IPS-18c (cell line): ENCODE results near the gene OXNAD1.

ENCODE experiments used
- H3K4me3 ChIP-seq: 2 replicates; pipeline ENCODE4 v1.7.0; 2013; ENCODE audit warnings: low read depth, mild to moderate bottlenecking, low read length, moderate library complexity; ENCODE audit not compliant: insufficient read depth
- H3K9me3 ChIP-seq: one replicate; pipeline ENCODE4 v1.6.1; 2013; ENCODE audit warnings: mild to moderate bottlenecking, low read length, moderate library complexity; ENCODE audit not compliant: control insufficient read depth, insufficient read depth

The OXNAD1 gene

DNA sequence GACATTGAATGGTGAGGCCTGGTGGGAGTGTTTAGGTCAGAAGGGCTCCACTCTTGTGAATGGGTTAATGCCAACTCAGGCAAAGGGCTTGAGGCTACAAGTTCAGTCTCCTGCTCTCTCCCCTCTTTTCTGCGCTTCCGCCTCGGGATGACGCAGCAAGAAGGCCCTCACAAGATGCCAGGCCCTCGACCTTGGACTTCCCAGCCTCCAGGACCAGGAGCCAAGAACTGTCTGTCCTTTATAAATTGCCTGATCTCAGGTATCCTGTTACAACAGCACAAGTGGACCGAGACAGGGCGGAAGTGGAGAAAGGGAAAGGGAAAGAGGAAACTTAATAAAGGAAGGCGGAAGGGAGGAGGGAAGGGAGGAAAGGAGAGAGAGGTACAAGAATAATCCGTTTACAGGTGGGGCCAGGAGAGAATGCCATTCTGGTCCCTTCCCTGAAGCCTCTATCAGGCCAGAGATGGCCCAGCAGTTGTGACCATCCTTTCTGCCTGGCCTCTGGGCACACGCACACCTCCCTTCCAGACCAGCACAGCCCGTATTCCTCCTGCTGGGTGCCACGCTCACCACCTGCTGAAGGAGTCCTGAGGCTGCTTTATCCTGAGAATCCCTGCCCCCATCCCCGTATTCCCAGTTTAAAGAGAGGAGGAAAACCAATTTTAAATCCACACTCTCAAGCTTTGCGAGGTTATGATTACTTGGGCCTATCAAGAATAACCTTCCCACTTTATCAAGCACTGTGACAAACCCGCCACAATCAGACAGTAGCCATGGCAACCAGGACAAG is 64.2 kb downstream of the OXNAD1 start:
- Histone ChIP-seq H3K9me3 (no peaks in the 10 kb centered on the region), H3K4me3 (no peak overlapping the region)

DNA sequence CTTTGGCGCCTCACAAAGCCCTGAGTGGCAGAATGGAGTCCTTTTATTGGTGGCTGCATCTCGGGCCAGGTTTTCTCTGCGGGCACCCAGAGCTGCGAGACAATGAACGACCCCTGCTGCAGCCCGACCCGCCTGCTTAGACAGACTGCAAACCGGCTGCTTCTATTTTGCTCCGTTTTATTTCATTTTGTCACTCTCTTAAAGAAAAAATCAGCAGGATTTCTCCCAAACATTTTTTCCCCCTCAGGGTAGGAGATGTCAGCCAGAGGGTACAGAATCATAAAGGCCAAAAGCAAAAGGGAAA is 64.8 kb downstream of the OXNAD1 start:
- no peak overlapping the region for H3K4me3 ChIP-seq
- no peaks in the 10 kb centered on the region for H3K9me3 ChIP-seq

DNA sequence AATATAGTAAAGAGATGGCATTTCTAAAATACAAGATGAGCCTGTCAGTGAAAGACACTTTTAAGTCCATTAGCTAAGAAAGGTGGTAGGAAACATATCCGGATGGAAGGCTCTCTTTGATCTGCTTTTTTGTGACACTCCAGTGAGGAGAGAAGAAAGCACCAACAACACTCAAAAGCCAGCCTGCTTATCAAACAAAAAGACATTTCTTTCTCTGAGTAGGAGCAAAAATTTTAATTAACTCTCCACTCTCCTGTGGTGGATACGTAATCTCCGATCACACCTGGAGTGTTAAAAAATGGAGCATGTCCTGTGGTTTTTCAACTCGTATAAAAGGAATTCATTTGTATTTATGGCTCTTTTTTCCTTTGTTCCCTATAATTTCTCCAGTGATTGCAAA is 65.3 kb downstream of the OXNAD1 start:
- H3K9me3 ChIP-seq: no peaks in the 10 kb centered on the region
- H3K4me3 ChIP-seq: no peak overlapping the region

DNA sequence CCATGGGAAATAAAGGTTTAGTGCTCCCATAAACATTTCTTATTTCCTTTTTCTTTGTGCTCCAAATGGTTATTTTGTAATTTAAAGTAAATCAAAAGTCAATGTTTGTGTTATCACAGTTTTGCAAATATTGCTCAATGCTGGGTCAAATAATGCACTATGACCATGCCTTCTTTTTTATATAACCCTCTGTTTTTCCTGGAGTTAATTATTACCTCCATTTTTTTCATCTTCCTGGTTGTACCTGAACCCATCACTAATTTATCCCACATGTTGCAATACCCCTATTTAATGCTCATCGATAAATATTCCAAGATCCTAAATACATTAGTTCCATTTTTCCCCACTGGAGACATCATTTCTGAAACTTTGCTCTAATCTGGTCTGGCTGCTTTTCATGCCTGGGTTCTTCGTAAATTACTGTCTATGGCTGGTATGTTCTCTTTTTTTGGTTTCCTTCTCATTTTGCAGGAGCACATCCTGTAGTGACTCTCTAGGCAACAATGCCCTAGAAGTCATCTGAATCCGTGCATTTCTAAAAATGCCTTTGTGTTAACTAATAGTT is 66.4 kb downstream of the OXNAD1 start:
- H3K4me3 ChIP-seq: no peak overlapping the region

DNA sequence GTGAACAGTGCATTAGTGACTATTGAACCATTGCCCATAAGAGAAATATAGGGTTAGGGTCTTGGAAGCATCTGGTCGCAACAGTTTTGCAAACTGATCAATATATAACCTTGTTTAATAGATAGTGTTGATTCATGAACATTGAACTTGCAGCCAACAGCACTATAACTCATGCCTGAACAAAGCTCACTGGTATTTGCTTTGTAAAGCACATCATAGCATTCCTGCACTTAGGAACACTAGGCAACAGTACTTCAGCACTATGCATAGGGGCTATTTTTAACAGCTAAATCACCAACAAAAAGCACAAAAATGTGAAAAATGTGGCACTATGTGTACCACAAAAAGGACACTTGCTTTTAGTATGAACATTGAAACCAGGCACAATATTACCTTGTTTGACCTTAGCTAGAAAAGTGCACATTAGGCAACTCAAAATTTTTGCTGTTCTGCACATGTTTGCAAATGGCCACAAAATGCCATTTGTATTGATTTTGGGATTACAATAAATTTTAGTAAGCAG is 68.0 kb downstream of the OXNAD1 start:
- Histone ChIP-seq H3K9me3 (no peaks in the 10 kb centered on the region), H3K4me3 (no peak overlapping the region)

More for the DNA sequence above, 66.4 kb downstream of the OXNAD1 start:
- no peaks in the 10 kb centered on the region for H3K9me3 ChIP-seq

- Histone ChIP-seq H3K9me3 (no peaks in the 10 kb centered on the region), H3K4me3 (no peak overlapping the region)
Measured at GRCh38 chr3:16334909-16335308, 69.9 kb downstream of the OXNAD1 start.

DNA sequence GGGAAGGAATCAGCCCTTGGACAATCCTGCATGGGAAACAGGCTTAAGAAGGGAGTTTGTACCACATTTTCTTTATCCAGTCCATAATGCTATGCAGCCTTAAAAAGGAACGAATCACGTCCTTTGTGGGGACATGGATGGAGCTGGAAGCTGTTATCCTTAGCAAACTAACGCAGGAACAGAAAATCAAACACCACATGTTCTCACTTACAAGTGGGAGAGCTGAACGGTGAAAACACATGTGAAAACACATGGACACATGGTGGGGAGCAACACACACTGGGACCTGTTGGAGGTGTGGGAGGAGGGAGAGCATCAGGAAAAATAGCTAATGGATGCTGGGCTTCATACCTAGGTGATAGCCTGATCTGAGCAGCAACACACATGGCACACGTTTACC is 70.3 kb downstream of the OXNAD1 start:
- Histone ChIP-seq H3K9me3 (no peaks in the 10 kb centered on the region), H3K4me3 (no peak overlapping the region)

- Histone ChIP-seq H3K9me3 (no peaks in the 10 kb centered on the region), H3K4me3 (no peak overlapping the region)
Measured at GRCh38 chr3:16335772-16336645, 71.0 kb downstream of the OXNAD1 start.

- no peak overlapping the region for H3K4me3 ChIP-seq
- no peaks in the 10 kb centered on the region for H3K9me3 ChIP-seq
Measured at GRCh38 chr3:16336825-16337224, 71.8 kb downstream of the OXNAD1 start.

GRCh38 chr3:16337856-16338540 is 73.0 kb downstream of the OXNAD1 start:
- Histone ChIP-seq H3K9me3 (no peaks in the 10 kb centered on the region), H3K4me3 (no peak overlapping the region)

DNA sequence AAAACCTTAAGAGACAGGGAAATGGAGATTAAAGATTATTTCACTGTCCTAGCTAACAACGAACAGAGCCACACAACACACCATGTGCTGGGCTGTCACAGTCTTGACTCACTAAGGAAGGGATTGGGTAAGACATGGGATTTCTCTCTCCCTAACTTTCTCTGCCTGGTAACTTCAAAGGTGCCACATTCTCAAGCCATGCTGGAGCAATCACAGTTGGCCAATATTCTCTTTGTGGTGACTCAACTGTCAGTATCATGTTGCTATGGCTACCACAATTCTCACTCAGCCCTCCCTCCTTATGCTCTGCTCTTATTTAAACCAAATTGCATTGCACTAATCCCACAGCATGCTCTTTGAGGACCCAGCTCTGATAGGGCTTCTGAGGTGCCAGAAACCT is 74.0 kb downstream of the OXNAD1 start:
- Histone ChIP-seq H3K4me3 (no peak overlapping the region), H3K9me3 (no peaks in the 10 kb centered on the region)

DNA sequence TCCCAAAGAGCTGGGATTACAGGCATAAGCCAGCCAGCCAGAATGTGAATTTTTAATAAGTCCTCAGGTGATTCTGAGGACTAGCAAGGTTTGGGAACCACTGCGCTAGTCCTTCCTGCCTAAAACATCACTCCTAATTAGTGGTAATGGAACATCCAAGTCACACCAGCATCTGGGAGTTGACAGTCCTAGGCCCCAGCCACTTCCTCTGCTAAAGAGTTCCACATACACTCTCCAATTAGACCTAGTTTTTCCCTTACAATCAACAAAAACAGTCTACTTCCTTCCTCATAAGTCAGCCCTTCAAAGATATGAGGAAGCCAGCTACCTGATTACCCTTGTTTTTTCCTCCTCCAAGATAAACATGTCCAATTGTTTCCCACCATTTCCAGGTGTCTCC is 78.1 kb downstream of the OXNAD1 start:
- no peaks in the 10 kb centered on the region for H3K9me3 ChIP-seq

DNA sequence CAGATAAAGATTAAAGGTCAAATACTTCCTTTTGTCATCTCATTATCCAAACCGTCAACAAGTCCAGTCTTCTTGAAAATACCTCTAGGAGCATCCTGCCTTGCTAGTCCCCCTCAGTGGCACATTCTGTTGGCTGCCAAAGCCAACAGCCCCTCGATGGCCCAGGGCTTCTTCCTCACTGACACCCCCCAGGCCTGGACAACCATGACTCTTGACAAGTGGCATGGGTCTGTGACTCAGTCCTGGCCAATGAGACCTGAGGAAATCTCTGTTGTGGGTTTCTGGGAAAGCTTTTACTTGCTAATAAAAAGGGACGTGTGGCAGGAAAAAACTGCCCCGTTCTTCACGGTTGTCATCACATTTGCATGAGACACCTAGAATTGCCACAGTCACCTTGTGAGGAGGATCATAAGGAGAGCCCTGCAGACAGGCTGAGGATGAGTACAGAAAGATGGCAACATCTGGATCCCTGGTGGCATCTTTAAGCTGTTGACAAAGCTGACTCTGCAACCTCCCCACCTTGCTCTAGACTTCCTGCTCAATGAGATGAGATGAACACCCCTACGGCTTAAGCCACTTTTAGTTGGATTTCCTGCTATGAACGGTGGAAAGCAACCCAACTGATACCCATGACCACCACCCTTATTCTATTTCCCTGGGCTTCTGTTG is 81.5 kb downstream of the OXNAD1 start:
- Histone ChIP-seq H3K4me3 (no peak overlapping the region), H3K9me3 (no peaks in the 10 kb centered on the region)

More for the DNA sequence above, 78.1 kb downstream of the OXNAD1 start:
- no peak overlapping the region for H3K4me3 ChIP-seq

DNA sequence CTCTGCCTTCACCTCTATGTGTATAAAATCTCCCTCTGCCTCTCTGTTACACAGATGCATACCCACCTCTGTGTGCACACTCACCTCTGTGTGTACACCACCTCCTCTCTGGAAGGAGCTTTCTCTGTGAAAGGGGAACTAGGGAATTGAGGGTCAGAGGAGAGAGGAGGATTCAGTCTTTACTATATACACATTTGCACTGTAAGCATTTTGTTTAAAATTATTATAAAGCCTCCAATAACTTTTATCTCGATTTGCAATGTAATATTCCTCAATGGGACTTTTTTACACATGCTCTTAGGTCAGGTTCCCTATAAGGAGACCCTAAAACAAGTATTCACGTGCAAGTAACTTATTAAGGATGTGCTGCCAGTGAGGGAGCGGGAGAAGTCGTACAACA is 82.5 kb downstream of the OXNAD1 start:
- Histone ChIP-seq H3K4me3 (no peak overlapping the region), H3K9me3 (no peaks in the 10 kb centered on the region)

DNA sequence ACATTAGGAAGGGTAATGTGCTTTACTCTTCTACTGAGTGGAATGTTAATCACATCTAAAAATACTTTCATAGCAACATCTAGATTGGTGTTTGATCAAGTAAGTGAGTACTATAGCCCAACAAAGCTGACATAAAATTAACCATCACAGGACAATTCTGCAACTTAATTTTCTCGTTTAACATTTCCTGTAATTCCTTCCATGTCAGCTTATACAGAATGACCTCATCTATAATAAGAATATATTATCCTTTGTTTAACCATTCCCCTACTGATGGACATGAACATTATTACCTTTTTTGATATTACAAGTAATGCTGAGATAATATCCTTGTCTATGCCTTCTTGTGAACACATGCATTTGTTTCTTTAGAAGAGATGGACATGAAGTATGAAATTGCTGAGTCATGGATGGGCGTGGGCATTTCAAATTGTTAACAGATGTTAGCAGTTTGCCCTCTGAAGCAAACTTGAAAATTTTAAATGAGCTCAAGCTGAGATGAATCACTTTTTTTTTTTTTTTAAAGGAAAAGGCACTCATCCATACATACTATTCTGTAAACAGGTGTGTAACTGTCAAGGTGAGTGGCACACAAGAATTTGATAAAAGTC is 85.1 kb downstream of the OXNAD1 start:
- Histone ChIP-seq H3K9me3 (no peaks in the 10 kb centered on the region), H3K4me3 (no peak overlapping the region)

DNA sequence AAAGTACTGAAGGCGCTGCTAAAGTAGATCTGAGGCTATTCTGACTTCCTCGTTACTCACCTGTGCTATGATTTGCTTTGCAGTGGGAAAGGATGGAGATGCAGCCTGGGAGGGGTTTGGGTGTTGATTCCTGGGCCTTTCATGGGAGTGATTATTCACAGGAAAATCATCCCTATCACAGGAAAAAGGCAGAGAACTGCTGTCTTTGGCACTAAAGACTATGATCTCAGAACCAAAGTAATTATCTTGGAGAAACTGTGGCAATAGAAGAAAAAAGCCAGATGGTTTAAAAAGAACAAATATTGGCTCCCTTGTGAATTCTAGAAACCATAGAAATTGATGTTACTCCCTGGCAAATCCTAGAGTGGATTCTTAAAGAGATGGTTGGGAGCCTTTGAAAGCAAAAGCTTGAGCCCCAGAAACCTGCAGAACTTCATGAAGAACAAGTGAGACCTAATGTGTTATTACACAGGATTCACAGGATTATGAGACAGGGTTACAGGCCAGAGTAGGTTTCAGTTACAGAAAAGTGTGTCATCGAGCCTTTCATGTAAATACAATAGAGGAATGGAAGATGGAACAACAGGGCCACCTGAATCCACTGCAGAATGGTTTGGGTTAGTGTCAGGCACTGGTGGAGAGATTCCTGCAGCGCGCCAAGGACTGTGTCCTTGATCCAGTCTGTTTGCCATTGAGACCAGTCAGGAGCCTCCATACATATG is 85.7 kb downstream of the OXNAD1 start:
- no peaks in the 10 kb centered on the region for H3K9me3 ChIP-seq
- no peak overlapping the region for H3K4me3 ChIP-seq
